Fibroblast of lung (primary cell): Measurements from ENCODE around the gene GLDC. TPM values are rescaled to one million over a fixed set of nuclear protein-coding genes. Genes with fewer than 3 reads are reported as not detected.

Source experiments
- DNase-seq, 2 donors: peaks; one replicate each; pipeline versions ENCODE4 v3.0.0 to v3.0.0-alpha.2; 2010; ENCODE audit warnings: low read depth in 2 of 2
- H2AFZ ChIP-seq: 2 replicates; pipeline ENCODE4 v1.5.1; 2012; ENCODE audit warnings: low read length, control low read depth, inconsistent platforms
- H3K27ac ChIP-seq: 2 replicates; pipeline ENCODE4 v1.5.1; 2011; ENCODE audit warnings: low read length, control low read depth; ENCODE audit not compliant: insufficient read depth
- H3K27me3 ChIP-seq: 2 replicates; pipeline ENCODE4 v1.5.1; 2011; ENCODE audit warnings: mild to moderate bottlenecking, low read length; ENCODE audit not compliant: control insufficient read depth, insufficient read depth
- H3K36me3 ChIP-seq: 2 replicates; pipeline ENCODE4 v1.5.1; 2011; ENCODE audit warnings: low read length; ENCODE audit not compliant: control insufficient read depth, insufficient read depth
- H3K4me1 ChIP-seq: 2 replicates; pipeline ENCODE4 v1.5.1; 2011; ENCODE audit warnings: low read length; ENCODE audit not compliant: control insufficient read depth, insufficient read depth; ENCODE audit errors: extremely low read depth
- H3K4me2 ChIP-seq: 2 replicates; pipeline ENCODE4 v1.5.1; 2011; ENCODE audit warnings: low read length, control low read depth; ENCODE audit not compliant: insufficient read depth; ENCODE audit errors: extremely low read depth
- H3K4me3 ChIP-seq, 4 experiments: fragments of 200-600 bp in 1 of 4; sonication (generic) in 1 of 4; replicated peaks in 1 of 4; 2 replicates each; pipeline ENCODE4 v1.5.1; 2011 to 2016; ENCODE audit warnings: low read length in 4 of 4, low read depth in 3 of 4, mild to moderate bottlenecking in 3 of 4, control low read depth in 2 of 4, inconsistent platforms in 1 of 4, mixed read lengths in 1 of 4; ENCODE audit not compliant: insufficient read depth in 1 of 4; ENCODE audit errors: control extremely low read depth in 1 of 4
- H3K79me2 ChIP-seq: 2 replicates; pipeline ENCODE4 v1.5.1; 2012; ENCODE audit warnings: mild to moderate bottlenecking, low read length, inconsistent platforms; ENCODE audit not compliant: control insufficient read depth, insufficient read depth
- H3K9ac ChIP-seq: 2 replicates; pipeline ENCODE4 v1.5.1; 2011; ENCODE audit warnings: mild to moderate bottlenecking, low read length, control low read depth; ENCODE audit not compliant: insufficient read depth
- H3K9me3 ChIP-seq: 2 replicates; pipeline ENCODE4 v1.5.1; 2012; ENCODE audit warnings: low read depth, low read length; ENCODE audit not compliant: control insufficient read depth, insufficient read depth
- H4K20me1 ChIP-seq: 2 replicates; pipeline ENCODE4 v1.5.1; 2011; ENCODE audit warnings: low read length; ENCODE audit not compliant: control insufficient read depth, insufficient read depth; ENCODE audit errors: extremely low read depth
- CTCF ChIP-seq, 2 donors: IDR thresholded peaks in 1 of 2; conservative IDR thresholded peaks in 1 of 2; 1 replicate in 1 of 2; 2 replicates in 1 of 2; pipeline ENCODE4 v1.5.1; 2011 to 2012; ENCODE audit warnings: low read length in 2 of 2, control low read depth in 1 of 2, inconsistent platforms in 1 of 2, low read depth in 1 of 2, mild to moderate bottlenecking in 1 of 2
- EZH2 ChIP-seq: IDR thresholded peaks from 2 replicates; pipeline ENCODE4 v1.5.1; 2012; ENCODE audit warnings: low read length, control low read depth, mild to moderate bottlenecking; ENCODE audit errors: missing control alignments
- polyA plus RNA-seq, 2 donors: library from polyadenylated mRNA; depleted of rRNA in 1 of 2; stranded (reverse) in 1 of 2; unstranded in 1 of 2; fragments of >200 nt; gene quantifications; 2 replicates each; pipeline ENCODE4 v1.2.1, GENCODE V29; 2011 to 2012; ENCODE audit warnings: missing spikeins in 1 of 2
- total RNA-seq: library from RNA; depleted of rRNA; stranded (reverse); fragments of >200 nt; gene quantifications from 2 replicates; pipeline ENCODE4 v1.2.1, GENCODE V29; 2014

The GLDC gene
- total and polyA plus RNA-seq, 2 donors (not counting 1 experiment from before 2014, with no cell fraction given): 0.45 to 0.83 TPM

- Histone ChIP-seq H3K9ac (no peak overlapping the region), H2AFZ (no peak overlapping the region), H3K27me3 (no peaks in the 10 kb centered on the region), H3K4me2 (no peak overlapping the region), H3K4me1 (no peaks in the 10 kb centered on the region), H3K9me3 (no peaks in the 10 kb centered on the region), H4K20me1 (no peaks in the 10 kb centered on the region), H3K4me3 (no peak overlapping the region), H3K27ac (no peak overlapping the region), H3K79me2 (peaks cover 6% of the 10 kb centered on the region), H3K36me3 (no peaks in the 10 kb centered on the region)
- TF ChIP-seq EZH2 (no peak), CTCF (conservative IDR thresholded peaks at IDR 0.05 in 1 of 2, IDR thresholded peaks at IDR 0.05 in 1 of 2; ENCODE audit: low read depth in 1 of 2, low read length in 2 of 2) (no peak)
- no peak for DNase-seq
Observed at GRCh38 chr9:6677803-6678202, 32.3 kb upstream of the GLDC start.

- no peaks in the 10 kb centered on the region for H3K27me3 ChIP-seq
- H3K4me2 ChIP-seq: no peak overlapping the region
- no peaks in the 10 kb centered on the region for H3K4me1 ChIP-seq
- no peak for DNase-seq
- no peaks in the 10 kb centered on the region for H3K9me3 ChIP-seq
- H3K79me2 ChIP-seq: no peaks in the 10 kb centered on the region
- no peak overlapping the region for H2AFZ ChIP-seq
- H3K9ac ChIP-seq: no peak overlapping the region
- H3K27ac ChIP-seq: no peak overlapping the region
- no peaks in the 10 kb centered on the region for H4K20me1 ChIP-seq
- TF ChIP-seq CTCF (conservative IDR thresholded peaks at IDR 0.05 in 1 of 2, IDR thresholded peaks at IDR 0.05 in 1 of 2; ENCODE audit: low read depth in 1 of 2, low read length in 2 of 2) (no peak), EZH2 (no peak)
- H3K4me3 ChIP-seq: no peak overlapping the region
- no peaks in the 10 kb centered on the region for H3K36me3 ChIP-seq
Observed at GRCh38 chr9:6676254-6676921, 30.9 kb upstream of the GLDC start.

GRCh38 chr9:6675268-6675667 is 29.7 kb upstream of the GLDC start:
- H3K79me2 ChIP-seq: no peaks in the 10 kb centered on the region
- H3K36me3 ChIP-seq: no peaks in the 10 kb centered on the region
- H2AFZ ChIP-seq: no peak overlapping the region
- H3K4me1 ChIP-seq: no peaks in the 10 kb centered on the region
- no peaks in the 10 kb centered on the region for H3K9me3 ChIP-seq
- no peak overlapping the region for H3K4me3 ChIP-seq
- H3K9ac ChIP-seq: no peak overlapping the region
- TF ChIP-seq CTCF (conservative IDR thresholded peaks at IDR 0.05 in 1 of 2, IDR thresholded peaks at IDR 0.05 in 1 of 2; ENCODE audit: low read depth in 1 of 2, low read length in 2 of 2) (no peak), EZH2 (no peak)
- no peak overlapping the region for H3K27ac ChIP-seq
- H4K20me1 ChIP-seq: no peaks in the 10 kb centered on the region
- no peaks in the 10 kb centered on the region for H3K27me3 ChIP-seq
- no peak for DNase-seq
- H3K4me2 ChIP-seq: no peak overlapping the region
